ENCODE data around the gene ISG15. TPM values are rescaled to one million over a fixed set of nuclear protein-coding genes. Genes with fewer than 3 reads are reported as not detected.
A peak's percentile ranks its signal among the peaks of the same experiment; 100 is the strongest.

The ISG15 gene
- total RNA-seq, 1 donor from 2014 or later = 97.7 TPM

DNA sequence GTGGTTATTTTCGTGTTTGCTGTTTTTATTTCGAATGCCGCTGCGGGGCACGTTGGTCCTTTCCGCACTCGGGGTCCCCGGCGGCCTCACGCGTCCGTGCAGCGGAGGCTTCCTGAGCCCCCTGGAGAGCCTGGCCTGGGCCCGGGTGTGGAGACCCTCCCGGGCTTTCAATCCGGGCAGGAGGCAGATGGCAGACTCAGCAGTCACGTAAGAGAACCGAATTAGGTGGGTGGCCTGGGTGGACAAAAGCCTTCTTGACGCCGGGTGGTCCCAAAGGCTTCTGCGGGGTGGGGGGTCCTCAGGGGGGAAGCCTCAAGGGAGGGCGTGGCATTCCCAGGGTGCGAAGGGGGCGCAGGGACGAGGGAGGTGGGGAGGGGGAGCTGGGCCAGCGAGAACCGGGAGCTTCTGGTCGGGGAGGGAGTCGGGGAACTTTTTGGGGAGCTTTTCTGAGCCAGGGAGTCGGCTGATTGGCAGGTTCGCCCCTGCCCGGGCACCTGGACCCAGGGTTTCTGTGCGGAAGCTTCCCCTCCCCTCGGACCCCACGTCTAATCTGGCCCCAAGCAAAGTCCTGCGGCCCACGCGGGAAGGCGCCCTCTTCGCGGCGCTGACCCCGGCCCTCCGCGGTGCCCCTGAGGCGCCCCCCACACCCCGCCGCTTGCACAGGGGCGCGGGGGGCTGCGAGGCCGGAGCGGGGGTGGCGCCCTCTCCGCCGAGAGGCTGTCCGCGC is 12.1 kb upstream of the ISG15 start:
- Histone ChIP-seq H3K27me3 (ENCODE audit: control insufficient read depth, insufficient read depth, low read length) (peaks cover 9% of the 10 kb centered on the region), H3K4me3 (ENCODE audit: low read depth, low read length) (peak overlapping the region; percentile 83), H3K36me3 (ENCODE audit: control insufficient read depth, insufficient read depth, low read length) (no peaks in the 10 kb centered on the region)
- DNase-seq (ENCODE audit: low read depth) = no peak
- TF ChIP-seq, protein P1, sequence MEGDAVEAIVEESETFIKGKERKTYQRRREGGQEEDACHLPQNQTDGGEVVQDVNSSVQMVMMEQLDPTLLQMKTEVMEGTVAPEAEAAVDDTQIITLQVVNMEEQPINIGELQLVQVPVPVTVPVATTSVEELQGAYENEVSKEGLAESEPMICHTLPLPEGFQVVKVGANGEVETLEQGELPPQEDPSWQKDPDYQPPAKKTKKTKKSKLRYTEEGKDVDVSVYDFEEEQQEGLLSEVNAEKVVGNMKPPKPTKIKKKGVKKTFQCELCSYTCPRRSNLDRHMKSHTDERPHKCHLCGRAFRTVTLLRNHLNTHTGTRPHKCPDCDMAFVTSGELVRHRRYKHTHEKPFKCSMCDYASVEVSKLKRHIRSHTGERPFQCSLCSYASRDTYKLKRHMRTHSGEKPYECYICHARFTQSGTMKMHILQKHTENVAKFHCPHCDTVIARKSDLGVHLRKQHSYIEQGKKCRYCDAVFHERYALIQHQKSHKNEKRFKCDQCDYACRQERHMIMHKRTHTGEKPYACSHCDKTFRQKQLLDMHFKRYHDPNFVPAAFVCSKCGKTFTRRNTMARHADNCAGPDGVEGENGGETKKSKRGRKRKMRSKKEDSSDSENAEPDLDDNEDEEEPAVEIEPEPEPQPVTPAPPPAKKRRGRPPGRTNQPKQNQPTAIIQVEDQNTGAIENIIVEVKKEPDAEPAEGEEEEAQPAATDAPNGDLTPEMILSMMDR (IDR thresholded peaks at IDR 0.05; ENCODE audit: insufficient read depth, low read length, poor library complexity, severe bottlenecking) = no peak

DNA sequence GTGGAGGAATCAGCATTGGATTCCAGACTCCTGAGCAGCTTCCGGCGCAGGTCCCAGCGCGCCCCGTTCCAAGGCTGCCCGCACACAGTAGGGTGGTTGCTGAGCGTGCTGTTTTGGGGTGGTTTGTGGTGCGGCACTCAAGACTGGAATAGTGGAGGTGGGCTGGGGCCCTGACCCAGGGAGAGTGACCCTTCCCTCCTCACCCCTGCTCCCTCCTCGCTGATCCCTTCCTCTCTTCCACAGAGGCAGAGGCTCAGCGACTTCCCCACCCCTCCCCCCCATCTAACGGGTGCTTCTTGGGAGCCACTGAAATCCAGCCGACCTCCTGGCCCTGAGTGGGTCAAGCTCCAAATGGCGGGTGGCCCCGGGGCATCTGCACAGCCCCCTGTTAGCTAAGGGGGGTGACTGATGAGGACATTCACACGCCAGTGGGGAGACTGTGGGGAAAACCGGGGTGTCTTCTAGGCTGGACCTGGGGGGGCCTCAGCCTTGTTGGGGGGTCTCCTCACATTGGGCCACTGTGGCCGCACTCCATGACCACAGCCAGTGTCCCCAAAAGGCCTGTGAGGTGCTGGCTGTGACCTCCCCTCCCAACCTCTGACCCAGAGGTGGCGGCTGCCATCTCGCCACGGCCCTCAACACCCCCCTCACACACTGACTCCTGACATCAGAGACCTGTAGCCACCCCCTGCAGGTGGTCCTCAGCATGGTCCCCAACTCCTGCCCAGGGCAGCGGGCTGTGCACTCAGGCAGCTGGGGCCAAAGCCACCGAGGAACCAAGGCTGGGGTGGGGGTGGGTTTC is 9.5 kb upstream of the ISG15 start:
- no peak overlapping the region for H3K4me3 ChIP-seq (ENCODE audit: low read depth, low read length)
- H3K36me3 ChIP-seq (ENCODE audit: control insufficient read depth, insufficient read depth, low read length) = no peaks in the 10 kb centered on the region
- TF ChIP-seq, protein P1 (IDR thresholded peaks at IDR 0.05; ENCODE audit: insufficient read depth, low read length, poor library complexity, severe bottlenecking) = no peak
- H3K27me3 ChIP-seq (ENCODE audit: control insufficient read depth, insufficient read depth, low read length) = no peaks in the 10 kb centered on the region
- DNase-seq (ENCODE audit: low read depth) = no peak

DNA sequence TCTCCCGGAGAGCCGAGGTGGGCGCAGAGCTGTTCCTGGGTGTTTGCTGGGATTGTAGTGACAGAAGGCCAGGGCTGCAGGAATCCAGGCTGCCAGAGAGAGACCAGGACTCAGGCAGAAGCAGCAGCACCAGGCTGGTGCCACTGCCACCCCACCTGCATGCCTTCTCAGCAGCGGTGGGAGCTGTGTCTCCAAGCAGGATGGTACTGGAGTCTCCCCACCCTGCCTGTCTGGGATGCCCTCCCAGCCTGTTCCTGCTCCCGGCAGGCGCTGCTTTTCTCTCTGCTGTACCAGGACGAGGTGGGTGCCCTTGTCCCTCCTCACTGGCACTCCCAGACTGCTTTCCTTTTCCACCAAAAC is 8.9 kb upstream of the ISG15 start:
- TF ChIP-seq, protein P1 (IDR thresholded peaks at IDR 0.05; ENCODE audit: insufficient read depth, low read length, poor library complexity, severe bottlenecking) = no peak
- Histone ChIP-seq H3K4me3 (ENCODE audit: low read depth, low read length) (no peak overlapping the region), H3K36me3 (ENCODE audit: control insufficient read depth, insufficient read depth, low read length) (no peaks in the 10 kb centered on the region), H3K27me3 (ENCODE audit: control insufficient read depth, insufficient read depth, low read length) (no peaks in the 10 kb centered on the region)
- no peak for DNase-seq (ENCODE audit: low read depth)

DNA sequence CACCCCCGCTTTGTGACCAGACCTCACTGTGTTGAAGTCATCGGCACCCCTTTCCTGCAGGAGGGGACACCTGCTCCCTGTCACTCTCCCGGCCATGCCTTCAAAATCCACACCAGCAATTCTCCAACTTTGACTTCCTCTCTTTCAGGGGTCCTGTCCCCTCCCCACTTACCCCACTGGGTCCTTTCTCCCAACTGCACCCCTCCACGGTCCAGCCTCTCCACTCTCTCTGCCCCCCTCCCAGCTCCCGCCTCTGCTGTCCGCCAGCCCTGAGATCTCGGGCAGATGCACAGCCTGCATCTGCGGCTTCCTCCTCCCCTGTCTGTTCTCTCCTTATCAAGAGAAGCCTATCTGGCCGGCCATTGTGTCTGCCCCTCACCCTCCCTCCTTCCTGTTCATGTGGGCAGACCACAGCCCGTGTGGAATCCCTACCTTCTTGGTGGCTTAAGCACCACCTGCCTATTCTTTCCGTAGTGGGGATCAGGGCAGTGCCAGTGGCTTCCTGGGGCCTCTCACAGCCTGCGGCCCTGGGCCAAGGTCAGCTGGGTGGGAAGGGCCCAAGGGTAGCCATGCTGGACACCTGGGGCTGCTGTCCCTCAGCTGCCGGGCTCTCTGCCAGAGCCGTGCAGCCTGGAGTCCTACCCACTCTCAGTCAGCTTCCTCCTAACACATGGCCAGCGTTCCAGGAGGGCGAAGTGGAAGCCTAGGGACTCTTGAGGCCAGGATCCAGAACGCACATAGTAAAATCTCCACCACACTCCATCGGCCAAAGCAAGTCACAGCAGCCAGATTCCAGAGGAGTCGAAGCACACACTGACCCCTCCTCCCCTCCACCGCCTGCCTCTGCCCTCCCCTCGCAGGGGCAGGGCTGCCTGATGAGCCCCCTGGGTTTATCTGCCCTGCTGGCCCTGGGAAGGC is 8.3 kb upstream of the ISG15 start:
- Histone ChIP-seq H3K36me3 (ENCODE audit: control insufficient read depth, insufficient read depth, low read length) (no peaks in the 10 kb centered on the region), H3K27me3 (ENCODE audit: control insufficient read depth, insufficient read depth, low read length) (no peaks in the 10 kb centered on the region), H3K4me3 (ENCODE audit: low read depth, low read length) (no peak overlapping the region)
- no peak for DNase-seq (ENCODE audit: low read depth)
- TF ChIP-seq, protein P1 (IDR thresholded peaks at IDR 0.05; ENCODE audit: insufficient read depth, low read length, poor library complexity, severe bottlenecking) = no peak

DNA sequence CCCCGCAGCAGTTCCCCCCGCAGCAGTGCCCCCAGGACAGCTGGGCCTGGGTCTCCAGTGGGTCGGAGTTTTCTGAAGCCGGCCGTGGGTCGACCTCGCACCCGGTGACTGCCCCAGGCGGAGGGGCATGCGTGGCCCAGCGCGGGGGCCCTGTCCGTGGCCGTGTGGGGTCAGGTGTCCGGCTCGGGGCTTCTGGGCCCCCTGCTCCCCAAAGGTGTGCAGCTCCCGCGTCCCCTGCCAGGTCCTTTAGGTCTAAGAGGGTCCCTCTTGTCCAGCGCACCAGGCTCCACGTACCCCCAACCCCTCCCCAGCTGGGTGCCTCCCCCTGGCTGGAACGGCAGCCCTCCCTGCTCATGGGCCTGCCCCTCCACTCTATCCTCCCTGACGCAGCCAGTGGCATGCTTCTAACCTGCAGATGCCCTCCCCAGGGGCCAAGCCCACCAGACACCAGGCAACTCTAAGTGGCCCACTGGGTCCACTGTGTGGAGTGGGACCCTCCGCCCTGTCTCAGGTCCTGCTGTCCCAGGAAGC is 7.5 kb upstream of the ISG15 start:
- no peaks in the 10 kb centered on the region for H3K36me3 ChIP-seq (ENCODE audit: control insufficient read depth, insufficient read depth, low read length)
- TF ChIP-seq, protein P1 (IDR thresholded peaks at IDR 0.05; ENCODE audit: insufficient read depth, low read length, poor library complexity, severe bottlenecking) = no peak
- no peak for DNase-seq (ENCODE audit: low read depth)
- H3K4me3 ChIP-seq (ENCODE audit: low read depth, low read length) = no peak overlapping the region
- H3K27me3 ChIP-seq (ENCODE audit: control insufficient read depth, insufficient read depth, low read length) = no peaks in the 10 kb centered on the region
